Lung microvascular endothelial cell (primary cell): Measurements from ENCODE around the gene PWP1. TPM values are rescaled to one million over a fixed set of nuclear protein-coding genes. Genes with fewer than 3 reads are reported as not detected.

ENCODE experiments used
- DNase-seq, 2 donors: peaks; one replicate each; pipeline versions ENCODE4 v3.0.0 to v3.0.0-alpha.2; 2010; ENCODE audit warnings: low read depth in 2 of 2
- total RNA-seq: library from RNA; depleted of rRNA; stranded (reverse); fragments of >200 nt; gene quantifications from 2 replicates; pipeline ENCODE4 v1.2.1, GENCODE V29; 2014

Gene PWP1
- total RNA-seq, 1 donor from 2014 or later: 49.2 TPM

DNA sequence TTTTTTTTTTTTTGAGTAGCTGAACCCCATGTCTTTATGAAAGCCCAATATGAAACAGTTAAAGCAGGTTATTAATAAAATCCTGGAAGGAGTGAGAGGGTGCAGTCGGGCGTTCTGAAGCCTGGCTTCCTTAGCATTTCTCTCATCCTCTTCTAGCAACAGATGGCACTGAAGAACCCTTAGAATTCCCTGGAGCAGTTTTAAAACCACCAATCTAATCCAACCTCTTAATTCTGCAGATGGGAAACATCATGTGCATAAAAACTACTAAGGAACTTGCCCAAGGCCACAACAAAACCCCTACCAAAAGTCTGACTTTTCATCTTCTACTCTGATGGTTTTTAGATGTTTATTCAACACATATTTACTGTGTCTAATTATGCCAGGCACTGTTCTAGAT is 50.2 kb downstream of the PWP1 start:
- no peak for DNase-seq

- DNase-seq: no peak
These were observed 51.3 kb downstream of the PWP1 start for GRCh38 chr12:107736914-107737313.

- DNase-seq: peak; percentile 17 to 85
These were observed 62.9 kb downstream of the PWP1 start for GRCh38 chr12:107748472-107748871.

DNA sequence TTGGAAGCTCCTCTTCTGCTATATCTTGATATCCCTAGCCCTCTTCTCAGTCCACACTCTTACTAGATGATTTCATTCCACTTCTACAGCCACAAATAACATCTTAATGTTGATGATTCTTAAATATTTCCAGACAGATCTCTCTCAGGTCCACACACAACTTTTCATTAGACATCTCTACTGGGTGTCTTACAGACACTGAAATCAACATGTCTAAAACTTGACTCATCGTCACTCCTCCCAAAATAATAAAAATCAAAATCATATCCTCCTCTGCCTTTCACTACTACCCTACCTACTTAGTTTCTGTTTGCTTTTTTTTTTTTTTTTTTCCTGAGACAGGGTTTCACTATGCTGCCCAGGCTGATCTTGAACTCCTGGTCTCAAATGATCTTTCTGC is 63.5 kb downstream of the PWP1 start:
- peak in 1 of 2 donors; percentile 21 for DNase-seq

GRCh38 chr12:107759410-107759809 is 73.8 kb downstream of the PWP1 start:
- peak; percentile 62 to 84 for DNase-seq

GRCh38 chr12:107760207-107760808 is 74.7 kb downstream of the PWP1 start:
- peak; percentile 34 for DNase-seq

DNA sequence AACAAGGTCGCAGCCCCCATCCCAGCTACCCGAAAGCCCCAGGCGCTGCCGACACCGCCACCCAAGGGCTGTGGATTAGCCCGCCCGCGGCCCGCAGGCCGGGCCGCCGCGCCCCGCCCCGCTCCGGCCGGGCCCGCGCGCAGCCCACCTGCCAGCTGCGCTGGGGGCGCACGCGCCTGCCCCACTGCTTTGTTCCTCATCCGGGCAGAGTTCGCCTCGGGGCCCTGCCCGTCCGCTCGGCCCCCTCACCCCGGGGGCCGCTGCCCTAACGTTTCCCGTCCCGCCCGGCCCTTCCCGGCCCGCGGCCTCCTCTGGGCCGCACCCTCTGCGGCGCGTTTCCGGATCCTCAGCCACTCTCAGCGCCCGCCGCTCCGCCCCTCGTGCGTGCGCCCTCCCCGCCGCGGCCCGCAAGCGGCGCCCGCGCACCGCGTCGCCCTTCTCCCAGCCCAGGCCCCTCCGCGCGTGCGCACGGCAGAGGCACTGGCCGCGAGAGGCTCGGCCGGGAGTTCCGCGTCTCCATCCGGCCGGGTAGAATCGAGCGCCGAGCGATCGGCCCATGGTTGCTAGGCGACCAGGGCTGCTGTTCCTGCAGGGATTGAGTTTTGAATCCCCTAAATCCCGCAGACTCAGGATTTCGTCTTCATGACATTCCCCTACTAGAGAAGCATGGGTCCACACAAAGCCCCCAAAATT is 75.4 kb downstream of the PWP1 start, which contains the start of gene PRDM4:
TSS of gene PRDM4 (minus strand) at position 329 of the 693 bp plus-strand sequence. CDS start 622 bp downstream, outside the sequence.
- DNase-seq: peak; percentile 97 to 98

- DNase-seq: no peak
These were observed 75.9 kb downstream of the PWP1 start for GRCh38 chr12:107761502-107761904.

Other genes starting within 250 kb of the PWP1 start
- 11.8 and 19.2 TPM in 2 replicates for gene PRDM4, start 75.3 kb downstream of the PWP1 start, total RNA-seq
- not detected in 2 replicates for gene ASCL4, start 88.9 kb downstream of the PWP1 start, total RNA-seq